Measurements from ENCODE around the gene TMEM80. TPM values are rescaled to one million over a fixed set of nuclear protein-coding genes. Genes with fewer than 3 reads are reported as not detected.

The TMEM80 gene
- total RNA-seq, 2 experiments from 2014 or later = 38.9 to 39.7 TPM

GRCh38 chr11:706957-707816 is 11.6 kb downstream of the TMEM80 start:
- no peak overlapping the region for H3K27ac Mint-ChIP-seq
- ATAC-seq (ENCODE audit: low read depth) (no peak), DNase-seq (no peak)
- H3K4me3 Mint-ChIP-seq = peak overlapping the region; percentile 19
- H3K27me3 Mint-ChIP-seq = peaks cover 12% of the 10 kb centered on the region
- no peaks in the 10 kb centered on the region for H3K9me3 Mint-ChIP-seq
- no peaks in the 10 kb centered on the region for H3K36me3 Mint-ChIP-seq
- POLR2A ChIA-PET = interaction anchor here (0.5 to 1.5 kb wide), 4 partner anchors 10 to 117 kb away, joined by 3 to 5 read pairs (median 3); no protein-coding TSS in a partner anchor
- peaks cover 11% of the 10 kb centered on the region for H3K4me1 Mint-ChIP-seq

GRCh38 chr11:707817-708420 is 12.3 kb downstream of the TMEM80 start:
- Mint-ChIP-seq H3K4me1 (peaks cover 11% of the 10 kb centered on the region), H3K27me3 (peaks cover 12% of the 10 kb centered on the region), H3K27ac (no peak overlapping the region), H3K9me3 (no peaks in the 10 kb centered on the region), H3K36me3 (no peaks in the 10 kb centered on the region), H3K4me3 (no peak overlapping the region)
- ATAC-seq (ENCODE audit: low read depth) (no peak), DNase-seq (no peak)
- POLR2A ChIA-PET = no interaction called here

- POLR2A ChIA-PET = interaction anchor here (0.7 kb wide), 1 partner anchor 54 kb away, joined by 5 read pairs; no protein-coding TSS in a partner anchor
- Mint-ChIP-seq H3K27me3 (peaks cover 12% of the 10 kb centered on the region), H3K36me3 (no peaks in the 10 kb centered on the region), H3K4me1 (peaks cover 11% of the 10 kb centered on the region), H3K4me3 (no peak overlapping the region), H3K27ac (no peak overlapping the region), H3K9me3 (no peaks in the 10 kb centered on the region)
- DNase-seq = no peak
- no peak for ATAC-seq (ENCODE audit: low read depth)
Observed at GRCh38 chr11:708511-708910, 12.9 kb downstream of the TMEM80 start.

GRCh38 chr11:709109-709997 is 13.7 kb downstream of the TMEM80 start:
- POLR2A ChIA-PET = interaction anchor here (0.5 to 0.7 kb wide), 2 partner anchors 55 to 69 kb away, joined by 4 to 5 read pairs; no protein-coding TSS in a partner anchor
- ATAC-seq (ENCODE audit: low read depth) (no peak), DNase-seq (no peak)
- Mint-ChIP-seq H3K27me3 (peaks cover 12% of the 10 kb centered on the region), H3K36me3 (no peaks in the 10 kb centered on the region), H3K4me1 (peaks cover 11% of the 10 kb centered on the region), H3K9me3 (no peaks in the 10 kb centered on the region), H3K4me3 (no peak overlapping the region), H3K27ac (no peak overlapping the region)

GRCh38 chr11:714436-714835 is 18.8 kb downstream of the TMEM80 start:
- Mint-ChIP-seq H3K9me3 (peaks cover 5% of the 10 kb centered on the region), H3K27ac (no peak overlapping the region), H3K4me1 (peaks cover 10% of the 10 kb centered on the region), H3K27me3 (peaks cover 17% of the 10 kb centered on the region), H3K4me3 (no peak overlapping the region), H3K36me3 (peaks cover 2% of the 10 kb centered on the region)
- POLR2A ChIA-PET = interaction anchor here (0.7 kb wide), 1 partner anchor 8 kb away, joined by 4 read pairs; no protein-coding TSS in a partner anchor
- no peak for ATAC-seq (ENCODE audit: low read depth)
- DNase-seq = no peak

GRCh38 chr11:719214-720016 is 23.8 kb downstream of the TMEM80 start:
- no peak overlapping the region for H3K27ac Mint-ChIP-seq
- POLR2A ChIA-PET = interaction anchor here (0.8 to 5.5 kb wide), 3 partner anchors 24 to 164 kb away, joined by 3 to 26 read pairs (median 7); partner anchors contain the start of genes DEAF1, LMNTD2 and TMEM80
- H3K4me3 Mint-ChIP-seq = peak overlapping the region; percentile 51

GRCh38 chr11:720017-720641 is 24.5 kb downstream of the TMEM80 start:
- ATAC-seq (ENCODE audit: low read depth) = no peak
- no peak for DNase-seq
- no peaks in the 10 kb centered on the region for H3K36me3 Mint-ChIP-seq
- peaks cover 24% of the 10 kb centered on the region for H3K27me3 Mint-ChIP-seq
- H3K4me1 Mint-ChIP-seq = peaks cover 12% of the 10 kb centered on the region
- no peak overlapping the region for H3K27ac Mint-ChIP-seq
- POLR2A ChIA-PET = interaction anchor here (0.8 to 5.5 kb wide), 4 partner anchors 25 to 185 kb away, joined by 3 to 26 read pairs (median 6); partner anchors contain the start of genes DEAF1, HRAS, LMNTD2 and TMEM80
- H3K4me3 Mint-ChIP-seq = peak overlapping the region; percentile 51
- peaks cover 2% of the 10 kb centered on the region for H3K9me3 Mint-ChIP-seq

More at GRCh38 chr11:719214-720016, 23.8 kb downstream of the TMEM80 start:
- DNase-seq = no peak
- peaks cover 2% of the 10 kb centered on the region for H3K36me3 Mint-ChIP-seq
- H3K27me3 Mint-ChIP-seq = peaks cover 25% of the 10 kb centered on the region
- no peak for ATAC-seq (ENCODE audit: low read depth)
- H3K9me3 Mint-ChIP-seq = peaks cover 5% of the 10 kb centered on the region
- peaks cover 11% of the 10 kb centered on the region for H3K4me1 Mint-ChIP-seq

GRCh38 chr11:720642-721246 is 25.1 kb downstream of the TMEM80 start:
- H3K4me3 Mint-ChIP-seq = peak overlapping the region; percentile 49
- no peak overlapping the region for H3K27ac Mint-ChIP-seq
- POLR2A ChIA-PET = interaction anchor here (1.5 to 5.5 kb wide), 4 partner anchors 25 to 185 kb away, joined by 3 to 26 read pairs (median 6); partner anchors contain the start of genes DEAF1, HRAS, PHRF1 and TMEM80
- no peaks in the 10 kb centered on the region for H3K36me3 Mint-ChIP-seq
- H3K27me3 Mint-ChIP-seq = peaks cover 22% of the 10 kb centered on the region
- peaks cover 12% of the 10 kb centered on the region for H3K4me1 Mint-ChIP-seq
- H3K9me3 Mint-ChIP-seq = no peaks in the 10 kb centered on the region
- DNase-seq = peak; percentile 73
- peak; percentile 68 for ATAC-seq (ENCODE audit: low read depth)

GRCh38 chr11:721247-721740 is 25.7 kb downstream of the TMEM80 start:
- POLR2A ChIA-PET = interaction anchor here (1.1 to 5.5 kb wide), 6 partner anchors 14 to 186 kb away, joined by 3 to 26 read pairs (median 6); partner anchors contain the start of genes DEAF1, HRAS, PHRF1 and TMEM80
- H3K27ac Mint-ChIP-seq = no peak overlapping the region
- peak overlapping the region; percentile 49 for H3K4me3 Mint-ChIP-seq
- peaks cover 20% of the 10 kb centered on the region for H3K27me3 Mint-ChIP-seq
- peaks cover 12% of the 10 kb centered on the region for H3K4me1 Mint-ChIP-seq
- no peaks in the 10 kb centered on the region for H3K9me3 Mint-ChIP-seq
- no peaks in the 10 kb centered on the region for H3K36me3 Mint-ChIP-seq
- no peak for DNase-seq
- ATAC-seq (ENCODE audit: low read depth) = no peak

GRCh38 chr11:721741-722345 is 26.2 kb downstream of the TMEM80 start:
- Mint-ChIP-seq H3K4me1 (peaks cover 14% of the 10 kb centered on the region), H3K27ac (no peak overlapping the region), H3K4me3 (peak overlapping the region; percentile 49), H3K27me3 (peaks cover 18% of the 10 kb centered on the region), H3K36me3 (no peaks in the 10 kb centered on the region), H3K9me3 (no peaks in the 10 kb centered on the region)
- peak; percentile 41 for ATAC-seq (ENCODE audit: low read depth)
- POLR2A ChIA-PET = interaction anchor here (0.9 to 5.5 kb wide), 7 partner anchors 15 to 186 kb away, joined by 3 to 26 read pairs (median 3); partner anchors contain the start of genes DEAF1, HRAS, IRF7 and LRRC56
- peak; percentile 71 for DNase-seq
